Inferior parietal cortex (tissue), 1 donor: ENCODE results near the gene PAX8.

Source experiments
- DNase-seq: peaks from one replicate; pipeline ENCODE4 v3.0.0-alpha.2; 2016; ENCODE audit errors: extremely low spot score

Gene PAX8

GRCh38 chr2:113203901-113204519 is 74.7 kb downstream of the PAX8 start:
- DNase-seq: peak; percentile 78

DNA sequence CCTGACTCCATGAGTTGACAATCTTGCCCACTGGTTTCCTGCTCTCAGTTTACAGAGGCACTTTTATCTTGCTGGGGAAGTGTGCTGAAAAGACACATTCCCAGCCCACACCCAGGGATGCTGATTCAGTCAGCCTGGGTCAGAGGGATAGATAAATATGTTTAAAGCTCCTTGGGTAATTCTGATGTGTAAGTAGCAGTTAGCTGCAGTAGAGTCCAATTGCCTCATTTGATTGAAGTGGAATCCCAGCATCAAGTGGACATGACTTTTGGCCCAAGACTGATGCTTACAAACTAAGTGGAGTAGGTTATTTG is 75.5 kb downstream of the PAX8 start:
- no peak for DNase-seq

- DNase-seq: no peak
Observed at GRCh38 chr2:113202305-113203216, 76.2 kb downstream of the PAX8 start.

GRCh38 chr2:113201496-113202304 is 77.0 kb downstream of the PAX8 start:
- no peak for DNase-seq

- no peak for DNase-seq
Observed at GRCh38 chr2:113200736-113201490, 77.8 kb downstream of the PAX8 start.

GRCh38 chr2:113200236-113200635 is 78.5 kb downstream of the PAX8 start:
- DNase-seq: no peak

GRCh38 chr2:113198790-113199612 is 79.7 kb downstream of the PAX8 start:
- DNase-seq: peak; percentile 83

- no peak for DNase-seq
Observed at GRCh38 chr2:113198048-113198789, 80.5 kb downstream of the PAX8 start.

- no peak for DNase-seq
Observed at GRCh38 chr2:113197347-113198047, 81.2 kb downstream of the PAX8 start.

DNA sequence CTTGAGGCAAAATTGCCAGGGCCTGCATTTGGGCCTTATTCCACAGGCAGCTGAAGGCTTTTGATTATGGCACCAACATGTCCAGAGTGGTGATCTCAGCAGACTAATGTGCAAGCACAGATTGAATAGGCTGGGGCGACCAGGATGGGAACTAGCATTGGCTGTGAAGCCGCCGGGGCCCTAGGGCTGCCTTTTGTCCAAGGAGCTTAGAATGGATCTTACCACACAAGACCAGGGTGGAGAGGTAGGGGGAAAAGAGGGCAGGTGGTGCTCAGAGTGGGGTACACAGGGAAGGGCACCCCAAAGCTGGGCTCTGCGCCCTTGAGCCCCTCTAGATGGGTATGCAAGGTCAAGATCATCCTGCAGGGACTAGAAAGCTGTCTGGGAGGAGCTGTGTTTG is 81.9 kb downstream of the PAX8 start:
- no peak for DNase-seq

DNA sequence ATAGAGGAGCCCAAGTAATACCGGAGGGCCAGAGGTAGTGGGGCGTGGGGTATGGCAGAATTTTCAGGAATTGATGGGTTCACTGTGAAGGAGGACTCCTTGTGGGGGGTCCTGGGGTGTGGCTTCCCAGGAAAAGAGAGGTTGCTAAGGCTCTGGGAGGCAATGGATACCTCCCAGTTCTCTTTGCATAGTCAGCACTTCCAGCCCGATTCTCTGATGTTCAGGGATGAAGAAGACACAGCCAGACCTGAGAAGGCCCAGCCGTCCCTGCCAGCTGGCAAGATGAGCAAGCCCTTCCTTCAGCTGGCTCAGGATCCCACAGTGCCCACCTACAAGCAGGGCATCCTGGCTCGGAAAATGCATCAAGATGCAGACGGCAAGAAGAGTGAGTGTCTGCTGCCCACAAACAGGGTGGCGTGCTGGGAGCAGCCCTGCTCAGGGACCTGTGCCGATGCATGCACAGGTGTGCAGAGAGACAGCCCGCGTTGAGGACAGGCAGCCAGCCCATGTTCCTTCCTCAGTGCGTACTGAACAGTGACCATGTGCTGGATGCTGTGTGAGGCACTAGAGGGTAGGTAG is 82.7 kb downstream of the PAX8 start:
- DNase-seq: no peak

- no peak for DNase-seq
Observed at GRCh38 chr2:113192459-113193100, 86.1 kb downstream of the PAX8 start.

DNA sequence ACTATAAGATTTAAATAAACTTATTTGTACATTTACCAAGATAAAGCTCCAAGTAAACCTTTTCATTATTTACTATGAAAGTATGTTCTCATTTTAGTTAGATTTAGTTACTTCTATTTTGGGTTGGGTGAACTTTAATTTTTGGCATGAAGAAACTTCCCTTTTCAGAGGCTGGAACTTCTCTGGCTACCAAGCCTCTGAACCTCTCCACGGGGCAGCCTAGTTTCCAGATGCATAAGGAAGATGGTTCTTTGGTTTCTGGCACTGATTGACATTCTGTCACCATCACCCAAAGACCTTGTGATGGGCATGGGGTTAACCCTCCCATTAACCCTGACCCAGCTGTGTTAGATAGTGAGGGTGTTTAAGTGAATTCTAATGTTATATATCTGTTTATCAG is 87.8 kb downstream of the PAX8 start:
- no peak for DNase-seq

GRCh38 chr2:113187771-113188170 is 91.0 kb downstream of the PAX8 start:
- no peak for DNase-seq

- DNase-seq: no peak
Observed at GRCh38 chr2:113186433-113186796, 92.3 kb downstream of the PAX8 start.

DNA sequence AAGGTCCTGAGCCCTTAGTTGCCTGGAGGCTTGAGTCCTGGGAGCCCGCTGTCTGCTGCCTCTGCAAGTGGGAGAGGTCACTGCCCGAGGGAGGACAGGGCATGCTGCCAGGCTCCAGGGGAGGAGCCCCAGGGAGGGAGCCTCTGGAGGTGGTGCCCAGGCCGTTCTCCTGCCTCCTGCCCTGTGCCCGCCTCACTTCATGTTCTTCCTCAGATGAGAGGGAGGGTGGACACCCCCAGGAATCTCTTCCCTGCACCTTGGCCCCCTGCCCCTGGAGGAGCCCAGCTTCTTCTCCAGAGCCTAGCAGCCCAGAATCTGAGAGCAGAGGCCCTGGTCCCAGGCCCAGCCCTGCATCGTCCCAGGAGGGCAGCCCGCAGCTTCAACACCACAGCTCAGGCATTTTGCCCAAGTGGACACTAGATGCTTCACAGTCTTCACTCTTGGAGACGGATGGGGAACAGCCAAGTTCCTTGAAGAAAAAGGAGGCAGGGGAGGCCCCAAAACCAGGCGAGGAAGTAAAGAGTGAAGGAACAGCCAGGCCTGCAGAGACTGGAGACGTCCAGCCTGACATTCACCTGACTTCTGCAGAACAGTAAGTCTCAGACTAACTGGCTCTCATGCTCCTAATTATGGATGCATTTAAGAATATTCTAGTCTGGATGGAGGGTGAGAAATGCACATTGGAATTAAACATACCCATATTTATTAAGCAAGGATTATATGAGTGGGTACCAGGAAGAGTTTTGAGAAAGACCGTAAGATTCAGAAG is 92.9 kb downstream of the PAX8 start:
- no peak for DNase-seq

DNA sequence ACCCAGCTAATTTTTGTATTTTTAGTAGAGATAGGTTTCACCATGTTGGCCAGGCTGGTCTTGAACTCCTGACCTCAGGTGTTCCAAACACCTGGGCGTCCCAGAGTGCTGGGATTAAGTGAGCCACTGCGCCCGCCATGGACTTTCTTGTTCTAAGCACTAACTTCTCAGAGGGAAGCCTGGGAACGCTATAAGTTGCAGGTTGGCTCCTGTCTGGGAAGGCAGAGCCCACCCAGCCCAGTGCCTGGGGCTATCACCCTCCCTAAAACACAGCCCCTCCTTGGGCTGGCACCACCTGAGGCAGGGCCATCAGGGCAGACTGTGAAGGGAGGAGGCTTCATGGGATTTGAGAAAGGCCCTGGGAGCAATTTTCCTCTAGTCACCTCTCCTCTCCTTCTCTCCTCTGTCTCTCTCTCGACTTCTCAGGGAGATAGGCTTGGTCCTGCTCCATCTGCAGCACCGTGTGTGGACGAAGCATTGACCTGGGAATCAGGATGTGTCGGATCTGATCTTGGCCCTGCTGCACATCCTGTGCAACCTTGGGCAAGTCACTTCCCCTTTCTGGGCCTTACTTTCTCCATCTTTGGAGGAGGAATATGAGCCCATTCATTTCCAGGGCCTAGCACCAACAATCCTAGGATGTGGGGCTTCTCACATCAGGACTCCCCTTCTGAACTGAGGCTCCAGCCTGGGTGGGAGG is 94.0 kb downstream of the PAX8 start:
- no peak for DNase-seq
